ENCODE measurements around the gene SLC6A17.

SLC6A17 gene

DNA sequence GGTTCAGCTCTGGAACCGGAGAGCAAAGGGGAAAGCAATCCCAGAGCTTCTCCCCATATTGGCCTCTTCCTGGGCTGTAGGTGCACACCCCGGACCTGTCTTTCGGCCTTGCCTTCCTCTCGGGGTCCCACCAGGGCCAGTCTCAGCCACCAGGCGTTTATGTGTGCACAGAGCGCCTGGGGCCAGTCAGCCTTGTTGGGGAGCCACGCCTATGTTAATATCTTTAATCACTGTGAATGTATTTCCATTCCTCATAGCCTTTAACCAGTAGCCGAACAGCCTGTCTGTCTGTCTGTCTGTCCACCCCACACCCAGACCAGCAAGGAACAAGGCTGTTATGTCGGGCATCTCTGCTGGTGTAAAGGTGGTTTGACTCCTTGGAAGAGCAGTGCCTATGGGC lies 78.6 kb downstream of the SLC6A17 start:
- Histone ChIP-seq H3K9me2 (replicated peaks; ENCODE audit: low read depth, low read length) (no peaks in the 10 kb centered on the region), H3K9ac (ENCODE audit: low read depth, low read length, poor library complexity, severe bottlenecking) (no peak overlapping the region)

DNA sequence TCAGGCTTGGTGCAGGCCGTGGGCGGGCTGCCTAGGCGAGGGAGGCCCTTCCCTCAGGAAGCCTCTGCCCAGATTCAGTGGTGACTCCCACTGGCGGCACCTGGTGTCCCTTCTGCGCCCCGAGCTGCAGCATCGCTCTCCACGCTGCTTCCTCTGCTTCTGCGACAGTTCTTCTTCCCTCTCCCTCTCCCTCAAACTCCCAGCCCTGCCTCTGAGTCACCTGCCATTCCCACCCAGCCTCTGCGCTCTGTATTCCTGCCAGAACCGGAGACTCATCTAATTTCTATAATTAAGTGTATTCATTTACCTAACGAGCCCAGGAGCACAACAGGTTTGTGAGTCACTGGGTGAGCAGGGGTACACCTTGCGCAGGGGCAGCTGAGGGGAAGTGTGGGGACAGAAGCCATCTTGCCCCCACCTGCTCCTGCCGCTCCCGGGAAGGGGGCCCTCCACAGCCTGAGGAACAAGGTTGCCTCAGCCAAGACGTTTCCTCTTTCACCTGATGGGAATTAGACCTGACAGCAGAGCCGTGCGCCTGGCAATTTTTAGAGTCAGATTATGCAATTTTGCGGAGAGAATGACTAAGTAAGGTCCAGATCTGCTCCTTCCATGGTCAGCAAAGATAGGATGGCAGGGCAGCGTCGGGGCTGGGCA lies 79.2 kb downstream of the SLC6A17 start:
- Histone ChIP-seq H3K36me3 (ENCODE audit: insufficient read depth, low read length) (no peaks in the 10 kb centered on the region), H3K9me2 (replicated peaks; ENCODE audit: low read depth, low read length) (no peaks in the 10 kb centered on the region), H3K4me3 (ENCODE audit: low read length, poor library complexity, severe bottlenecking) (no peak overlapping the region), H3K4me1 (ENCODE audit: insufficient read depth, low read length, poor library complexity, severe bottlenecking) (no peaks in the 10 kb centered on the region), H3F3A (ENCODE audit: low read depth) (no peaks in the 10 kb centered on the region), H2AFZ (ENCODE audit: low read length) (no peak overlapping the region), H3K4me2 (ENCODE audit: low read depth, low read length, poor library complexity, severe bottlenecking) (no peak overlapping the region), H3K9me3 (ENCODE audit: insufficient read depth, low read depth, low read length) (no peaks in the 10 kb centered on the region), H3K27me3 (ENCODE audit: insufficient read depth, low read length, poor library complexity, severe bottlenecking) (no peaks in the 10 kb centered on the region), H3K9ac (ENCODE audit: low read depth, low read length, poor library complexity, severe bottlenecking) (no peak overlapping the region), H3K79me2 (ENCODE audit: insufficient read depth, low read length) (no peaks in the 10 kb centered on the region), H4K20me1 (ENCODE audit: insufficient read depth, low read length, poor library complexity, severe bottlenecking) (no peaks in the 10 kb centered on the region)
- no peak for TF ChIP-seq CTCF (conservative IDR thresholded peaks at IDR 0.05; ENCODE audit: low read length)
- no peak for TF ChIP-seq EZH2phosphoT487 (IDR thresholded peaks at IDR 0.05; ENCODE audit: borderline replicate concordance)

More for the DNA sequence above, 78.6 kb downstream of the SLC6A17 start:
- H3K36me3 ChIP-seq (ENCODE audit: insufficient read depth, low read length): no peaks in the 10 kb centered on the region
- no peak overlapping the region for H2AFZ ChIP-seq (ENCODE audit: low read length)
- H3K79me2 ChIP-seq (ENCODE audit: insufficient read depth, low read length): no peaks in the 10 kb centered on the region
- H3K27me3 ChIP-seq (ENCODE audit: insufficient read depth, low read length, poor library complexity, severe bottlenecking): no peaks in the 10 kb centered on the region
- H3K9me3 ChIP-seq (ENCODE audit: insufficient read depth, low read depth, low read length): no peaks in the 10 kb centered on the region
- no peak for TF ChIP-seq EZH2phosphoT487 (IDR thresholded peaks at IDR 0.05; ENCODE audit: borderline replicate concordance)
- no peak for TF ChIP-seq CTCF (conservative IDR thresholded peaks at IDR 0.05; ENCODE audit: low read length)
- no peaks in the 10 kb centered on the region for H3K4me1 ChIP-seq (ENCODE audit: insufficient read depth, low read length, poor library complexity, severe bottlenecking)
- no peaks in the 10 kb centered on the region for H3F3A ChIP-seq (ENCODE audit: low read depth)
- no peak overlapping the region for H3K4me2 ChIP-seq (ENCODE audit: low read depth, low read length, poor library complexity, severe bottlenecking)
- no peak overlapping the region for H3K4me3 ChIP-seq (ENCODE audit: low read length, poor library complexity, severe bottlenecking)
- H4K20me1 ChIP-seq (ENCODE audit: insufficient read depth, low read length, poor library complexity, severe bottlenecking): no peaks in the 10 kb centered on the region

- H4K20me1 ChIP-seq (ENCODE audit: insufficient read depth, low read length, poor library complexity, severe bottlenecking): no peaks in the 10 kb centered on the region
- no peaks in the 10 kb centered on the region for H3K4me1 ChIP-seq (ENCODE audit: insufficient read depth, low read length, poor library complexity, severe bottlenecking)
- H3K4me3 ChIP-seq (ENCODE audit: low read length, poor library complexity, severe bottlenecking): no peak overlapping the region
- H3K79me2 ChIP-seq (ENCODE audit: insufficient read depth, low read length): no peaks in the 10 kb centered on the region
- no peaks in the 10 kb centered on the region for H3K27me3 ChIP-seq (ENCODE audit: insufficient read depth, low read length, poor library complexity, severe bottlenecking)
- H3K36me3 ChIP-seq (ENCODE audit: insufficient read depth, low read length): no peaks in the 10 kb centered on the region
- H3K9ac ChIP-seq (ENCODE audit: low read depth, low read length, poor library complexity, severe bottlenecking): no peak overlapping the region
- no peaks in the 10 kb centered on the region for H3K9me2 ChIP-seq (replicated peaks; ENCODE audit: low read depth, low read length)
- H2AFZ ChIP-seq (ENCODE audit: low read length): no peak overlapping the region
- H3K4me2 ChIP-seq (ENCODE audit: low read depth, low read length, poor library complexity, severe bottlenecking): no peak overlapping the region
- TF ChIP-seq EZH2phosphoT487 (IDR thresholded peaks at IDR 0.05; ENCODE audit: borderline replicate concordance): no peak
- no peak for TF ChIP-seq CTCF (conservative IDR thresholded peaks at IDR 0.05; ENCODE audit: low read length)
- H3K9me3 ChIP-seq (ENCODE audit: insufficient read depth, low read depth, low read length): no peaks in the 10 kb centered on the region
- no peaks in the 10 kb centered on the region for H3F3A ChIP-seq (ENCODE audit: low read depth)
Observed at GRCh38 chr1:110230381-110231199, 80.3 kb downstream of the SLC6A17 start.
